K562 (cell line): ENCODE measurements around the gene DENND5B. TPM values are rescaled to one million over a fixed set of nuclear protein-coding genes. Genes with fewer than 3 reads are reported as not detected.

Experiments used
- ATAC-seq: fragments of 200-7000 bp; cut with Tn5 transposase; 3 replicates; pipeline ENCODE4 v1.9.1; 2020; ENCODE audit warnings: moderate library complexity
- BruUV-seq: library from RNA; stranded (reverse); fragments of 400-500 nt; replicated peaks from 2 replicates; lab custom pipeline; 2021; lab: Mats Ljungman, UMichigan
- CTCF ChIA-PET: fragments of 300-600 bp; formaldehyde crosslinking; extraction: SDS; loops from one replicate; lab custom pipeline; 2021; ENCODE audit warnings: low intra/inter-chr PET ratio; lab: Yijun Ruan, JAX
- POLR2A ChIA-PET: fragments of 300-600, 350-650 bp; sonication (Branson Sonifier 250); formaldehyde crosslinking; extraction: SDS; loops from one replicate; lab custom pipeline; 2021; ENCODE audit warnings: antibody characterized with exemption, inconsistent platforms; lab: Yijun Ruan, JAX
- DNase-seq, 4 experiments: peaks; one replicate each; pipeline versions ENCODE4 v3.0.0 to v3.0.0-alpha.2; 2011 to 2018; ENCODE audit warnings: low spot score in 3 of 4, mixed read lengths in 3 of 4; ENCODE audit errors: extremely low read depth in 1 of 4
- FAIRE-seq: peaks from 2 replicates; lab custom pipeline; 2011; peaks lifted over from hg19 to GRCh38; lab: Jason Lieb, UNC
- H2AFZ ChIP-seq: 2 replicates; pipeline ENCODE4 v1.6.0; 2011; ENCODE audit warnings: low read depth, low read length, control low read depth, inconsistent platforms
- H3K27ac ChIP-seq: fragments of 200-600 bp; 3 replicates; pipeline ENCODE4 v1.8.0; 2011; ENCODE audit warnings: low read depth, mild to moderate bottlenecking, control low read depth, inconsistent platforms, low read length, moderate library complexity, mixed read lengths; ENCODE audit errors: extremely low read depth
- H3K27me3 ChIP-seq, 2 experiments: fragments of 300-600 bp in 1 of 2; 2 replicates in 1 of 2; 3 replicates in 1 of 2; pipeline versions ENCODE4 v1.6.0 to v1.8.0; 2011; ENCODE audit warnings: inconsistent platforms in 2 of 2, low read length in 2 of 2, mild to moderate bottlenecking in 1 of 2, mixed read lengths in 1 of 2, moderate library complexity in 1 of 2; ENCODE audit not compliant: control insufficient read depth in 2 of 2, insufficient read depth in 2 of 2
- H3K36me3 ChIP-seq: fragments of 300-600 bp; 3 replicates; pipeline ENCODE4 v1.8.0; 2011; ENCODE audit warnings: mild to moderate bottlenecking, low read length, inconsistent platforms; ENCODE audit not compliant: control insufficient read depth, insufficient read depth
- H3K4me1 ChIP-seq, 2 experiments: fragments of 200-600 bp in 1 of 2; replicated peaks in 1 of 2; 2 replicates in 1 of 2; 3 replicates in 1 of 2; pipeline versions ENCODE4 v1.5.1 to v1.8.0; 2011; ENCODE audit warnings: inconsistent platforms in 2 of 2, low read length in 2 of 2, mild to moderate bottlenecking in 1 of 2, mixed read lengths in 1 of 2, moderate library complexity in 1 of 2; ENCODE audit not compliant: control insufficient read depth in 2 of 2, insufficient read depth in 2 of 2
- H3K4me2 ChIP-seq: 2 replicates; pipeline ENCODE4 v1.6.1; 2011; ENCODE audit warnings: low read length, control low read depth, inconsistent platforms, mixed read lengths; ENCODE audit not compliant: insufficient read depth
- H3K4me3 ChIP-seq: fragments of 200-600 bp; sonication (generic), shearing (Covaris generic); 2 replicates; pipeline ENCODE4 v1.5.1; 2016; ENCODE audit warnings: control low read depth, inconsistent platforms
- H3K79me2 ChIP-seq: fragments of 200-600 bp; 3 replicates; pipeline ENCODE4 v1.8.0; 2011; ENCODE audit warnings: low read length, inconsistent platforms; ENCODE audit not compliant: control insufficient read depth, insufficient read depth
- H3K9ac ChIP-seq, 2 experiments: 2 replicates each; pipeline versions ENCODE4 v1.6.0 to v1.6.1; 2011; ENCODE audit warnings: low read depth in 2 of 2, low read length in 2 of 2, control low read depth in 1 of 2, inconsistent platforms in 1 of 2, mild to moderate bottlenecking in 1 of 2, mixed read lengths in 1 of 2; ENCODE audit not compliant: insufficient read depth in 1 of 2
- H3K9me1 ChIP-seq: one replicate; pipeline ENCODE4 v1.6.0; 2011; ENCODE audit warnings: inconsistent platforms, mild to moderate bottlenecking, low read length, moderate library complexity; ENCODE audit not compliant: control insufficient read depth, insufficient read depth
- H3K9me3 ChIP-seq: replicated peaks from 2 replicates; pipeline ENCODE4 v1.5.1; 2011; ENCODE audit warnings: low read depth, low read length, inconsistent platforms; ENCODE audit not compliant: control insufficient read depth, insufficient read depth
- H4K20me1 ChIP-seq: replicated peaks from 2 replicates; pipeline ENCODE4 v1.6.1; 2011; ENCODE audit warnings: low read length, inconsistent platforms, mixed read lengths; ENCODE audit not compliant: control insufficient read depth, insufficient read depth
- CHCHD3 ChIP-seq: fragments of 250-450 bp; sonication (Bioruptor Pico); IDR thresholded peaks from 2 replicates; pipeline ENCODE4 v2.1.2; 2022; ENCODE audit warnings: mild to moderate bottlenecking
- HNRNPUL1 ChIP-seq: fragments of 200-400 bp; formaldehyde crosslinking; IDR thresholded peaks from 2 replicates; pipeline ENCODE4 v1.6.1; 2017; ENCODE audit warnings: low read length
- KDM2B ChIP-seq: fragments of 250-450 bp; sonication (Bioruptor Pico); IDR thresholded peaks from 2 replicates; pipeline ENCODE4 v1.8.0; 2021; ENCODE audit warnings: mild to moderate bottlenecking, moderate library complexity
- NR4A1 ChIP-seq, 2 experiments: fragments of 250-450 bp in 1 of 2; fragments of 450-650 bp in 1 of 2; sonication (Bioruptor Pico) in 1 of 2; IDR thresholded peaks; 2 replicates each; pipeline versions ENCODE4 v1.4.0 to v1.6.1; 2016 to 2020; ENCODE audit warnings: mild to moderate bottlenecking in 2 of 2, missing compliant biosample characterization in 1 of 2, missing genetic modification characterization in 1 of 2, moderate library complexity in 1 of 2
- RFX5 ChIP-seq: IDR thresholded peaks from 2 replicates; pipeline ENCODE4 v1.6.1; 2011; ENCODE audit warnings: low read depth, mild to moderate bottlenecking, improper control_type of control experiment, low read length
- ZNF354B ChIP-seq: fragments of 250-450 bp; sonication (Bioruptor Pico); IDR thresholded peaks from 2 replicates; pipeline ENCODE4 v1.4.0; 2020
- ZNF695 ChIP-seq: fragments of 450-650 bp; formaldehyde crosslinking; IDR thresholded peaks from 2 replicates; pipeline ENCODE4 v1.4.0; 2020; ENCODE audit warnings: mild to moderate bottlenecking, moderate library complexity
- ZNF764 ChIP-seq: fragments of 250-450 bp; sonication (Bioruptor Pico); IDR thresholded peaks from 2 replicates; pipeline ENCODE4 v1.4.0; 2020; ENCODE audit warnings: low read depth, mild to moderate bottlenecking, moderate library complexity
- in situ Hi-C: fragments of 300-500 bp; cut with MboI; formaldehyde crosslinking; loops from 4 replicates; pipeline ENCODE4 v1.15.0; 2018; ENCODE audit warnings: inconsistent platforms, mixed read lengths
- intact Hi-C: fragments of 100-400 bp; cut with micrococcal nuclease; formaldehyde crosslinking; loops from 2 replicates; pipeline ENCODE4 v1.14.2; 2022
- polyA plus RNA-seq, 8 experiments: library from polyadenylated mRNA; depleted of rRNA in 4 of 8; stranded (reverse) in 5 of 8; unstranded in 3 of 8; fragments of >200 nt; fragmentation: Nextera tagmentation in 2 of 8; fragmentation: Illumina TruSeq in 1 of 8; extraction: Ambion mirVana in 2 of 8; extraction: Trizol in 1 of 8; gene quantifications; 2 replicates each; pipeline versions ENCODE4 v1.2.1 to v1.2.3, GENCODE V29; 2011 to 2014; ENCODE audit warnings: inconsistent platforms in 1 of 8, missing spikeins in 1 of 8
- total RNA-seq, 7 experiments: library from RNA; depleted of rRNA in 6 of 7; stranded (reverse); fragments of >200 nt in 6 of 7; fragmentation: Illumina TruSeq in 2 of 7; extraction: Trizol in 2 of 7; gene quantifications; 2 replicates each; pipeline versions ENCODE4 v1.2.1 to v1.2.3, GENCODE V29; 2011 to 2021; ENCODE audit warnings: low replicate concordance in 1 of 7
- TF ChIP-seq, protein P1 (sequence below): sonication (generic); formaldehyde crosslinking; IDR thresholded peaks from 2 replicates; pipeline ENCODE4 v1.8.0; 2022; ENCODE audit warnings: mild to moderate bottlenecking, missing genetic modification reagents, borderline replicate concordance
- TF ChIP-seq, protein P2 (sequence below): fragments of 250-450 bp; sonication (Bioruptor Pico); IDR thresholded peaks from 2 replicates; pipeline ENCODE4 v1.4.0; 2020
- TF ChIP-seq, protein P3 (sequence below): fragments of 450-650 bp; IDR thresholded peaks from 2 replicates; pipeline ENCODE4 v1.6.1; 2018; ENCODE audit not compliant: partially characterized antibody

The DENND5B gene
- total and polyA plus RNA-seq, 9 of the 15 experiments (the other 6 are each of a cell fraction or from before 2014, with no cell fraction given), result 0.99 to 6.0 (median 3.6) TPM

DNA sequence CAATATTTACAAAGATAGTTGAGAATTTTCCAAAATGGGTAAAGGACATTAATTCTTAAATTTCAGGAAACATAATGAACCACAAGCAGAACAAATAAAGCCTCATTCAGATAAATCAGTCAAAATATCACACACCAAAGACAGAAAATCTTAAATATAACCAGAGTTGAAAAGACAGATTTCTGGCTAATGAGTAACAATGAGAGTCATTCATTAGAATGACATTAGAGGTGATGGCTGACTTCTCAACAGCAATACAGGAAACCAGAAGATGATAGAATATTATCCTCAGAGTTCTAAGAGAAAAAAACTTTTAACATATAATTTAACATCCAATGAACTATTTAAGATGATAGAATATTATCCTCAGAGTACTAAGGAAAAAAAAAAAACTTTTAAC is 124.2 kb downstream of the DENND5B start:
- H4K20me1 ChIP-seq, result no peaks in the 10 kb centered on the region
- H3K4me3 ChIP-seq, result no peak overlapping the region
- H3K9me3 ChIP-seq, result no peaks in the 10 kb centered on the region
- intact Hi-C loops, result no loop called here
- no peak overlapping the region for H3K9ac ChIP-seq
- H3K4me1 ChIP-seq, result no peaks in the 10 kb centered on the region
- no peak for TF ChIP-seq ZNF354B
- TF ChIP-seq RFX5, result no peak
- TF ChIP-seq ZNF764 (CRISPR knock-in tag), result no peak
- no peak for TF ChIP-seq ZNF695 (CRISPR knock-in tag)
- no peak for TF ChIP-seq HNRNPUL1
- TF ChIP-seq NR4A1 (CRISPR knock-in tag; IDR thresholded peaks at IDR 0.05), result no peak
- no peak for TF ChIP-seq NR4A1 (tag; IDR thresholded peaks at IDR 0.05)
- TF ChIP-seq, protein P1, sequence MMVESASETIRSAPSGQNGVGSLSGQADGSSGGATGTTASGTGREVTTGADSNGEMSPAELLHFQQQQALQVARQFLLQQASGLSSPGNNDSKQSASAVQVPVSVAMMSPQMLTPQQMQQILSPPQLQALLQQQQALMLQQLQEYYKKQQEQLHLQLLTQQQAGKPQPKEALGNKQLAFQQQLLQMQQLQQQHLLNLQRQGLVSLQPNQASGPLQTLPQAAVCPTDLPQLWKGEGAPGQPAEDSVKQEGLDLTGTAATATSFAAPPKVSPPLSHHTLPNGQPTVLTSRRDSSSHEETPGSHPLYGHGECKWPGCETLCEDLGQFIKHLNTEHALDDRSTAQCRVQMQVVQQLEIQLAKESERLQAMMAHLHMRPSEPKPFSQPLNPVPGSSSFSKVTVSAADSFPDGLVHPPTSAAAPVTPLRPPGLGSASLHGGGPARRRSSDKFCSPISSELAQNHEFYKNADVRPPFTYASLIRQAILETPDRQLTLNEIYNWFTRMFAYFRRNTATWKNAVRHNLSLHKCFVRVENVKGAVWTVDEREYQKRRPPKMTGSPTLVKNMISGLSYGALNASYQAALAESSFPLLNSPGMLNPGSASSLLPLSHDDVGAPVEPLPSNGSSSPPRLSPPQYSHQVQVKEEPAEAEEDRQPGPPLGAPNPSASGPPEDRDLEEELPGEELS, result no peak
- TF ChIP-seq, protein P2, sequence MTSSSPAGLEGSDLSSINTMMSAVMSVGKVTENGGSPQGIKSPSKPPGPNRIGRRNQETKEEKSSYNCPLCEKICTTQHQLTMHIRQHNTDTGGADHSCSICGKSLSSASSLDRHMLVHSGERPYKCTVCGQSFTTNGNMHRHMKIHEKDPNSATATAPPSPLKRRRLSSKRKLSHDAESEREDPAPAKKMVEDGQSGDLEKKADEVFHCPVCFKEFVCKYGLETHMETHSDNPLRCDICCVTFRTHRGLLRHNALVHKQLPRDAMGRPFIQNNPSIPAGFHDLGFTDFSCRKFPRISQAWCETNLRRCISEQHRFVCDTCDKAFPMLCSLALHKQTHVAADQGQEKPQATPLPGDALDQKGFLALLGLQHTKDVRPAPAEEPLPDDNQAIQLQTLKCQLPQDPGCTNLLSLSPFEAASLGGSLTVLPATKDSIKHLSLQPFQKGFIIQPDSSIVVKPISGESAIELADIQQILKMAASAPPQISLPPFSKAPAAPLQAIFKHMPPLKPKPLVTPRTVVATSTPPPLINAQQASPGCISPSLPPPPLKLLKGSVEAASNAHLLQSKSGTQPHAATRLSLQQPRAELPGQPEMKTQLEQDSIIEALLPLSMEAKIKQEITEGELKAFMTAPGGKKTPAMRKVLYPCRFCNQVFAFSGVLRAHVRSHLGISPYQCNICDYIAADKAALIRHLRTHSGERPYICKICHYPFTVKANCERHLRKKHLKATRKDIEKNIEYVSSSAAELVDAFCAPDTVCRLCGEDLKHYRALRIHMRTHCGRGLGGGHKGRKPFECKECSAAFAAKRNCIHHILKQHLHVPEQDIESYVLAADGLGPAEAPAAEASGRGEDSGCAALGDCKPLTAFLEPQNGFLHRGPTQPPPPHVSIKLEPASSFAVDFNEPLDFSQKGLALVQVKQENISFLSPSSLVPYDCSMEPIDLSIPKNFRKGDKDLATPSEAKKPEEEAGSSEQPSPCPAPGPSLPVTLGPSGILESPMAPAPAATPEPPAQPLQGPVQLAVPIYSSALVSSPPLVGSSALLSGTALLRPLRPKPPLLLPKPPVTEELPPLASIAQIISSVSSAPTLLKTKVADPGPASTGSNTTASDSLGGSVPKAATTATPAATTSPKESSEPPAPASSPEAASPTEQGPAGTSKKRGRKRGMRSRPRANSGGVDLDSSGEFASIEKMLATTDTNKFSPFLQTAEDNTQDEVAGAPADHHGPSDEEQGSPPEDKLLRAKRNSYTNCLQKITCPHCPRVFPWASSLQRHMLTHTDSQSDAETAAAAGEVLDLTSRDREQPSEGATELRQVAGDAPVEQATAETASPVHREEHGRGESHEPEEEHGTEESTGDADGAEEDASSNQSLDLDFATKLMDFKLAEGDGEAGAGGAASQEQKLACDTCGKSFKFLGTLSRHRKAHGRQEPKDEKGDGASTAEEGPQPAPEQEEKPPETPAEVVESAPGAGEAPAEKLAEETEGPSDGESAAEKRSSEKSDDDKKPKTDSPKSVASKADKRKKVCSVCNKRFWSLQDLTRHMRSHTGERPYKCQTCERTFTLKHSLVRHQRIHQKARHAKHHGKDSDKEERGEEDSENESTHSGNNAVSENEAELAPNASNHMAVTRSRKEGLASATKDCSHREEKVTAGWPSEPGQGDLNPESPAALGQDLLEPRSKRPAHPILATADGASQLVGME (CRISPR knock-in tag), result no peak
- TF ChIP-seq, protein P3, sequence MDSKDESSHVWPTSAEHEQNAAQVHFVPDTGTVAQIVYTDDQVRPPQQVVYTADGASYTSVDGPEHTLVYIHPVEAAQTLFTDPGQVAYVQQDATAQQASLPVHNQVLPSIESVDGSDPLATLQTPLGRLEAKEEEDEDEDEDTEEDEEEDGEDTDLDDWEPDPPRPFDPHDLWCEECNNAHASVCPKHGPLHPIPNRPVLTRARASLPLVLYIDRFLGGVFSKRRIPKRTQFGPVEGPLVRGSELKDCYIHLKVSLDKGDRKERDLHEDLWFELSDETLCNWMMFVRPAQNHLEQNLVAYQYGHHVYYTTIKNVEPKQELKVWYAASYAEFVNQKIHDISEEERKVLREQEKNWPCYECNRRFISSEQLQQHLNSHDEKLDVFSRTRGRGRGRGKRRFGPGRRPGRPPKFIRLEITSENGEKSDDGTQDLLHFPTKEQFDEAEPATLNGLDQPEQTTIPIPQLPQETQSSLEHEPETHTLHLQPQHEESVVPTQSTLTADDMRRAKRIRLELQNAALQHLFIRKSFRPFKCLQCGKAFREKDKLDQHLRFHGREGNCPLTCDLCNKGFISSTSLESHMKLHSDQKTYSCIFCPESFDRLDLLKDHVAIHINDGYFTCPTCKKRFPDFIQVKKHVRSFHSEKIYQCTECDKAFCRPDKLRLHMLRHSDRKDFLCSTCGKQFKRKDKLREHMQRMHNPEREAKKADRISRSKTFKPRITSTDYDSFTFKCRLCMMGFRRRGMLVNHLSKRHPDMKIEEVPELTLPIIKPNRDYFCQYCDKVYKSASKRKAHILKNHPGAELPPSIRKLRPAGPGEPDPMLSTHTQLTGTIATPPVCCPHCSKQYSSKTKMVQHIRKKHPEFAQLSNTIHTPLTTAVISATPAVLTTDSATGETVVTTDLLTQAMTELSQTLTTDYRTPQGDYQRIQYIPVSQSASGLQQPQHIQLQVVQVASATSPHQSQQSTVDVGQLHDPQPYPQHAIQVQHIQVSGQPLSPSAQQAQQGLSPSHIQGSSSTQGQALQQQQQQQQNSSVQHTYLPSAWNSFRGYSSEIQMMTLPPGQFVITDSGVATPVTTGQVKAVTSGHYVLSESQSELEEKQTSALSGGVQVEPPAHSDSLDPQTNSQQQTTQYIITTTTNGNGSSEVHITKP, result no peak
- TF ChIP-seq KDM2B (CRISPR knock-in tag), result no peak
- no peak for TF ChIP-seq CHCHD3 (CRISPR knock-in tag)
- H3K27ac ChIP-seq, result no peak overlapping the region
- in situ Hi-C loops, result no loop called here
- no peaks in the 10 kb centered on the region for H3K9me1 ChIP-seq
- no TSS peak for BruUV-seq
- H3K4me2 ChIP-seq, result no peak overlapping the region
- H3K79me2 ChIP-seq, result no peaks in the 10 kb centered on the region
- no peaks in the 10 kb centered on the region for H3K36me3 ChIP-seq
- H3K27me3 ChIP-seq, result peaks cover 0 to 4% of the 10 kb centered on the region in 2 experiments; a peak in 1 of 5 replicates
- DNase-seq (no peak), FAIRE-seq (no peak), ATAC-seq (no peak)
- H2AFZ ChIP-seq, result no peak overlapping the region
- POLR2A ChIA-PET, result no interaction called here
- CTCF ChIA-PET, result no interaction called here
